GM23338 (cell line): ENCODE results near the gene EIF5A. TPM values are rescaled to one million over a fixed set of nuclear protein-coding genes. Genes with fewer than 3 reads are reported as not detected.

ENCODE experiments used
- ATAC-seq: fragments of 200-7000 bp; cut with Tn5 transposase; 3 replicates; pipeline ENCODE4 v1.9.1; 2020
- DNase-seq: peaks from one replicate; pipeline ENCODE4 v3.0.0-alpha.2; 2015; ENCODE audit warnings: low spot score
- H2AFZ ChIP-seq: fragments of 200-600 bp; sonication (generic); 2 replicates; pipeline ENCODE4 v1.8.0; 2016; ENCODE audit warnings: antibody characterized with exemption, mild to moderate bottlenecking, moderate library complexity
- H3F3A ChIP-seq: fragments of 200-600 bp; sonication (generic); replicated peaks from 2 replicates; pipeline ENCODE4 v1.8.0; 2017; ENCODE audit warnings: antibody characterized with exemption, mixed run types, low read depth
- H3K27ac ChIP-seq: fragments of 200-600 bp; sonication (generic); 2 replicates; pipeline ENCODE4 v1.6.1; 2016; ENCODE audit warnings: low read depth
- H3K27me3 ChIP-seq: fragments of 200-600 bp; sonication (generic); 2 replicates; pipeline ENCODE4 v1.8.0; 2016; ENCODE audit warnings: mild to moderate bottlenecking, mixed run types, moderate library complexity; ENCODE audit not compliant: insufficient read depth
- H3K36me3 ChIP-seq: fragments of 200-600 bp; sonication (generic); 2 replicates; pipeline ENCODE4 v1.8.0; 2016; ENCODE audit warnings: mild to moderate bottlenecking; ENCODE audit not compliant: insufficient read depth
- H3K4me1 ChIP-seq: fragments of 200-600 bp; sonication (generic); 2 replicates; pipeline ENCODE4 v1.8.0; 2016; ENCODE audit warnings: mild to moderate bottlenecking, moderate library complexity; ENCODE audit not compliant: insufficient read depth
- H3K4me2 ChIP-seq: fragments of 200-600 bp; sonication (generic); 2 replicates; pipeline ENCODE4 v1.7.1; 2017; ENCODE audit warnings: mixed run types
- H3K4me3 ChIP-seq: fragments of 200-600 bp; sonication (generic); 2 replicates; pipeline ENCODE4 v1.6.1; 2016; ENCODE audit warnings: mixed run types
- H3K79me2 ChIP-seq: fragments of 200-600 bp; sonication (generic); replicated peaks from 2 replicates; pipeline ENCODE4 v1.8.0; 2017; ENCODE audit warnings: mild to moderate bottlenecking; ENCODE audit not compliant: insufficient read depth
- H3K9me2 ChIP-seq: fragments of 200-600 bp; sonication (generic); 2 replicates; pipeline ENCODE4 v1.8.0; 2017; ENCODE audit not compliant: insufficient read depth
- H4K20me1 ChIP-seq: fragments of 200-600 bp; sonication (generic); replicated peaks from 2 replicates; pipeline ENCODE4 v1.8.0; 2017; ENCODE audit warnings: mild to moderate bottlenecking; ENCODE audit not compliant: insufficient read depth
- H3K27ac Mint-ChIP-seq: 2 replicates; pipeline ENCODE4 v1.8.0; 2020; ENCODE audit warnings: inconsistent platforms, mild to moderate bottlenecking, moderate library complexity, mixed read lengths
- H3K27me3 Mint-ChIP-seq: 3 replicates; pipeline ENCODE4 v1.8.0; 2022; ENCODE audit warnings: low read depth, mild to moderate bottlenecking, moderate library complexity, mixed read lengths, inconsistent platforms; ENCODE audit not compliant: insufficient read depth, poor library complexity
- H3K36me3 Mint-ChIP-seq: 3 replicates; pipeline ENCODE4 v1.8.0; 2021; ENCODE audit warnings: low read depth, mild to moderate bottlenecking, inconsistent platforms, moderate library complexity, mixed read lengths
- H3K4me1 Mint-ChIP-seq: 3 replicates; pipeline ENCODE4 v1.8.0; 2020; ENCODE audit warnings: mild to moderate bottlenecking, inconsistent platforms, mixed read lengths
- H3K4me3 Mint-ChIP-seq: 3 replicates; pipeline ENCODE4 v1.8.0; 2021; ENCODE audit warnings: moderate library complexity, mild to moderate bottlenecking, inconsistent platforms, mixed read lengths
- H3K9me3 Mint-ChIP-seq: 3 replicates; pipeline ENCODE4 v1.8.0; 2020; ENCODE audit warnings: moderate library complexity, mild to moderate bottlenecking, inconsistent platforms, mixed read lengths
- CREB1 ChIP-seq: fragments of 250-450 bp; sonication (Bioruptor Pico); IDR thresholded peaks from 2 replicates; pipeline ENCODE4 v1.5.0; 2020; ENCODE audit warnings: low read depth, mild to moderate bottlenecking, moderate library complexity
- EZH2 ChIP-seq: fragments of 200-600 bp; sonication (generic); IDR thresholded peaks from one replicate; pipeline ENCODE4 v1.8.0; 2017; ENCODE audit warnings: antibody characterized with exemption, mild to moderate bottlenecking, low read depth; ENCODE audit not compliant: unreplicated experiment
- POLR2AphosphoS5 ChIP-seq: IDR thresholded peaks from 2 replicates; pipeline ENCODE4 v1.6.1; 2016; ENCODE audit warnings: antibody characterized with exemption, low read depth
- ZNF114 ChIP-seq: fragments of 250-450 bp; sonication (Bioruptor Pico); IDR thresholded peaks from 2 replicates; pipeline ENCODE4 v1.5.0; 2020; ENCODE audit warnings: mild to moderate bottlenecking, moderate library complexity
- polyA plus RNA-seq: library from polyadenylated mRNA; unstranded; fragments of >200 nt; fragmentation: Nextera tagmentation; extraction: Ambion mirVana; gene quantifications from 2 replicates; pipeline ENCODE4 v1.2.1, GENCODE V29; 2016
- total RNA-seq: library from RNA; depleted of rRNA; stranded (reverse); fragments of >200 nt; shearing (Covaris generic); gene quantifications from 2 replicates; pipeline ENCODE4 v1.2.3, GENCODE V29; 2014
- TF ChIP-seq, protein P1 (sequence below), 2 experiments: fragments of 200-600 bp in 1 of 2; sonication (generic) in 1 of 2; conservative IDR thresholded peaks; 2 replicates each; pipeline versions ENCODE4 v1.5.1 to v1.6.1; 2016 to 2017; ENCODE audit warnings: antibody characterized with exemption in 2 of 2, low read depth in 2 of 2, mild to moderate bottlenecking in 2 of 2, moderate library complexity in 1 of 2
- TF ChIP-seq, protein P2 (sequence below): IDR thresholded peaks from one replicate; pipeline ENCODE4 v1.6.1; 2018; ENCODE audit warnings: antibody characterized with exemption; ENCODE audit not compliant: unreplicated experiment

The EIF5A gene
- total and polyA plus RNA-seq, 2 experiments from 2014 or later = 833 to 1,562 TPM

DNA sequence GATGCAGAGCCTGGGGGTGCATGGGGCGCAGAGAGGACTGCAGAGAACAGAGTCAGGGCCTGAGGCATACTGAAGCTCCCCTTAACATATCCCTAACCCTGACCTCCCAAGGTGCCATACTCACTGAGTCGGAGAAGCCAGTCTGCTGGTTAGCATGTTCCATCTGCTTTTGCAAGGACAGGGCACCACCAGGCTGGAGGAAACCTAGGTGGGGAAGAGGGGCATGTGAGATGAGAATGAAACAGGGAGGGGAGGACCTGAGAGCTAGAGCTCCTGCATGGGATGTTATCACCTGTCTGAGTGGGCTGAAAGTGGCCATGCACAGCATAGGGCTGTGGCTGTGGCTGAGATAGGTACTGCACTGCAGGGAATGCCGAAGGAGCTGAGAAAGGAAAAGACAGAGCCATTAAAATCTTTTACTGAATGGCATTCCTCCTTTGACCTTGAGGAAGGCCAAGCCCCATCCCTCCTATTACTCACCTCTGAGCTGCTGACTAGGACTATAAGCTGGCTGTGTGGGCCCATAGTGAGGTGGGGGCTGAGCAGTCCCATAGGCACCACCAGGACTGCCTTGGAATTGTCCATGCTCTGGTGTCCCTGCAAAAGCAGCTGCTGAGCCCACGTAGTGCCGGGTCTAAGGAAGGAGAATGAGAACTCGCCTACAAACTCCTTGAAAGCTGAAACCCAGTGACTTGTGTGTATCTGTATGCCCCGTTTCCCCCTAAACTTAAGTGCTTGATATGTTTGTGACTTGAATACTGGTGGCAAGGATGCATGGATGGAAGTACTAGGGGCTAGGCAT, 5.9 kb downstream of the EIF5A start:
- peaks cover 76% of the 10 kb centered on the region for H3F3A ChIP-seq
- H3K36me3 ChIP-seq = peaks cover 37% of the 10 kb centered on the region
- H3K27me3 ChIP-seq = no peaks in the 10 kb centered on the region
- H2AFZ ChIP-seq = no peak overlapping the region
- H3K4me1 Mint-ChIP-seq = peaks cover 56% of the 10 kb centered on the region
- H3K4me2 ChIP-seq = peak overlapping the region; percentile 99
- H4K20me1 ChIP-seq = peaks cover 45% of the 10 kb centered on the region
- peak; percentile 35 for ATAC-seq
- H3K4me3 Mint-ChIP-seq = peak overlapping the region; percentile 87
- H3K36me3 Mint-ChIP-seq = peaks cover 88% of the 10 kb centered on the region
- H3K27ac Mint-ChIP-seq = peak overlapping the region; percentile 69
- TF ChIP-seq POLR2AphosphoS5 = peak; percentile 35
- TF ChIP-seq, protein P1, sequence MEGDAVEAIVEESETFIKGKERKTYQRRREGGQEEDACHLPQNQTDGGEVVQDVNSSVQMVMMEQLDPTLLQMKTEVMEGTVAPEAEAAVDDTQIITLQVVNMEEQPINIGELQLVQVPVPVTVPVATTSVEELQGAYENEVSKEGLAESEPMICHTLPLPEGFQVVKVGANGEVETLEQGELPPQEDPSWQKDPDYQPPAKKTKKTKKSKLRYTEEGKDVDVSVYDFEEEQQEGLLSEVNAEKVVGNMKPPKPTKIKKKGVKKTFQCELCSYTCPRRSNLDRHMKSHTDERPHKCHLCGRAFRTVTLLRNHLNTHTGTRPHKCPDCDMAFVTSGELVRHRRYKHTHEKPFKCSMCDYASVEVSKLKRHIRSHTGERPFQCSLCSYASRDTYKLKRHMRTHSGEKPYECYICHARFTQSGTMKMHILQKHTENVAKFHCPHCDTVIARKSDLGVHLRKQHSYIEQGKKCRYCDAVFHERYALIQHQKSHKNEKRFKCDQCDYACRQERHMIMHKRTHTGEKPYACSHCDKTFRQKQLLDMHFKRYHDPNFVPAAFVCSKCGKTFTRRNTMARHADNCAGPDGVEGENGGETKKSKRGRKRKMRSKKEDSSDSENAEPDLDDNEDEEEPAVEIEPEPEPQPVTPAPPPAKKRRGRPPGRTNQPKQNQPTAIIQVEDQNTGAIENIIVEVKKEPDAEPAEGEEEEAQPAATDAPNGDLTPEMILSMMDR (conservative IDR thresholded peaks at IDR 0.05; ENCODE audit: low read depth in 2 of 2) = 0 out of 4 replicates have a peak, but pooled peaks of 1 of the 2 experiments have one; percentile 30
- no peak for TF ChIP-seq ZNF114 (CRISPR knock-in tag)
- H3K27ac ChIP-seq = peak overlapping the region; percentile 84
- peak; percentile 69 for DNase-seq
- H3K9me3 Mint-ChIP-seq = peaks cover 7% of the 10 kb centered on the region; the same call in 1 of the 3 replicates
- peak overlapping the region; percentile 94; the same call in 1 of the 2 replicates for H3K4me3 ChIP-seq
- H3K9me2 ChIP-seq = no peaks in the 10 kb centered on the region
- H3K4me1 ChIP-seq = peaks cover 27% of the 10 kb centered on the region; the same call in 1 of the 2 replicates
- peaks cover 40% of the 10 kb centered on the region for H3K27me3 Mint-ChIP-seq
- H3K79me2 ChIP-seq = peaks cover 40% of the 10 kb centered on the region

DNA sequence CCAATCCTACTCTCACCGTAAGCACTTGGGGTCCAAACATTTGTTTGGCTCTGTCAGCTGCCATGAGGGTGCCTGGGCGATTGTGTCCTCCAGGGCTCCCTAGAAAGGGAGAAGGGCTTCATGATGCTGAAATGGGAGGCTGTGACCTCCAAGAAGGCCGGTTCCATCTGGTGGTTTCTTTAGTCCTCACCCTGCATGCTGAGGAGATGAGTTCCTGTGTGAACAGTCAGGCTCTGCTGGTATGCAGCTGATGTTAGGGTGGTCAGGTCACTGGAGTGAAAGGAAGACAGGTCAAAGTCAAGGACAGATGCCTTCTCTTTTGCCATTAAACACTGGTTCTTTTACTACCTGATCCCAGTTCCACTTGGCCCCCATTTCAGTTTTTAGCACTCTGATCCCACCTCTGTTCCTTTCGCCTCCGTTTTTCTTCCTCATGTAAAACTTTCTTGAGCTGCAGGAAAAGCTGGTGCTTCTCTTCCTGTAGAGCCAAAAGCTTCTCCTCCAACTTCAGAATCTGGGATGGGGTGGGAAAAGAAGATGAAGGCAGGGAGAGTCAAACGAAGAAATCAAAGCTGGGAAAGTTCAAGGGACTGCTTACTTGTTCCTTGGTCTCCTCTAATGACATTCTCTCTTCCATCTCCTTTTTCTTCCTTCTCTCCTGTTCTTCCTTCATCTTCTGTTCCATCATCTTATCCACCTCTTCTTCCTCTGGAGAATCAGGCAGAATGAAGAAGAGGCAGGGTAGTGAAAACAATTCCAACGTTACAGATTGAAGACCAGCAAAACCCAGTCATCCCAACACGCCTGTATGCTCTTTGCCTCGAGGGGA, 6.7 kb downstream of the EIF5A start:
- peaks cover 53% of the 10 kb centered on the region for H3K4me1 Mint-ChIP-seq
- peaks cover 4% of the 10 kb centered on the region; the same call in 1 of the 3 replicates for H3K9me3 Mint-ChIP-seq
- no peaks in the 10 kb centered on the region for H3K9me2 ChIP-seq
- TF ChIP-seq, protein P2, sequence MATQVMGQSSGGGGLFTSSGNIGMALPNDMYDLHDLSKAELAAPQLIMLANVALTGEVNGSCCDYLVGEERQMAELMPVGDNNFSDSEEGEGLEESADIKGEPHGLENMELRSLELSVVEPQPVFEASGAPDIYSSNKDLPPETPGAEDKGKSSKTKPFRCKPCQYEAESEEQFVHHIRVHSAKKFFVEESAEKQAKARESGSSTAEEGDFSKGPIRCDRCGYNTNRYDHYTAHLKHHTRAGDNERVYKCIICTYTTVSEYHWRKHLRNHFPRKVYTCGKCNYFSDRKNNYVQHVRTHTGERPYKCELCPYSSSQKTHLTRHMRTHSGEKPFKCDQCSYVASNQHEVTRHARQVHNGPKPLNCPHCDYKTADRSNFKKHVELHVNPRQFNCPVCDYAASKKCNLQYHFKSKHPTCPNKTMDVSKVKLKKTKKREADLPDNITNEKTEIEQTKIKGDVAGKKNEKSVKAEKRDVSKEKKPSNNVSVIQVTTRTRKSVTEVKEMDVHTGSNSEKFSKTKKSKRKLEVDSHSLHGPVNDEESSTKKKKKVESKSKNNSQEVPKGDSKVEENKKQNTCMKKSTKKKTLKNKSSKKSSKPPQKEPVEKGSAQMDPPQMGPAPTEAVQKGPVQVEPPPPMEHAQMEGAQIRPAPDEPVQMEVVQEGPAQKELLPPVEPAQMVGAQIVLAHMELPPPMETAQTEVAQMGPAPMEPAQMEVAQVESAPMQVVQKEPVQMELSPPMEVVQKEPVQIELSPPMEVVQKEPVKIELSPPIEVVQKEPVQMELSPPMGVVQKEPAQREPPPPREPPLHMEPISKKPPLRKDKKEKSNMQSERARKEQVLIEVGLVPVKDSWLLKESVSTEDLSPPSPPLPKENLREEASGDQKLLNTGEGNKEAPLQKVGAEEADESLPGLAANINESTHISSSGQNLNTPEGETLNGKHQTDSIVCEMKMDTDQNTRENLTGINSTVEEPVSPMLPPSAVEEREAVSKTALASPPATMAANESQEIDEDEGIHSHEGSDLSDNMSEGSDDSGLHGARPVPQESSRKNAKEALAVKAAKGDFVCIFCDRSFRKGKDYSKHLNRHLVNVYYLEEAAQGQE = no peak
- TF ChIP-seq ZNF114 (CRISPR knock-in tag) (no peak), CREB1 (CRISPR knock-in tag) (no peak), EZH2 (no peak)
- H4K20me1 ChIP-seq = peaks cover 41% of the 10 kb centered on the region
- peak overlapping the region; percentile 84 for H3K27ac ChIP-seq
- H3K79me2 ChIP-seq = peaks cover 32% of the 10 kb centered on the region
- DNase-seq (no peak), ATAC-seq (no peak)
- peaks cover 33% of the 10 kb centered on the region for H3K27me3 Mint-ChIP-seq
- H3K27me3 ChIP-seq = no peaks in the 10 kb centered on the region
- H3K36me3 ChIP-seq = peaks cover 44% of the 10 kb centered on the region
- peak overlapping the region; percentile 99 for H3K4me2 ChIP-seq
- H3F3A ChIP-seq = peaks cover 73% of the 10 kb centered on the region
- peak overlapping the region; percentile 87 for H3K27ac Mint-ChIP-seq
- H3K4me3 ChIP-seq = peak overlapping the region; percentile 94
- H3K36me3 Mint-ChIP-seq = peaks cover 86% of the 10 kb centered on the region
- H2AFZ ChIP-seq = no peak overlapping the region
- peaks cover 25% of the 10 kb centered on the region; the same call in 1 of the 2 replicates for H3K4me1 ChIP-seq
- peak overlapping the region; percentile 87 for H3K4me3 Mint-ChIP-seq
